Activated CD8-positive, alpha-beta memory T cell treated with anti-CD3 and anti-CD28 coated beads for 4 hours (primary cell): ENCODE measurements around the gene LRRC52.

Source experiments
- DNase-seq, 2 donors: peaks; one replicate each; pipeline ENCODE4 v3.0.0-alpha.2; 2020; ENCODE audit warnings: low read depth in 2 of 2

LRRC52 gene

GRCh38 chr1:165537356-165538109, 6.3 kb upstream of the LRRC52 start:
- no peak for DNase-seq

DNA sequence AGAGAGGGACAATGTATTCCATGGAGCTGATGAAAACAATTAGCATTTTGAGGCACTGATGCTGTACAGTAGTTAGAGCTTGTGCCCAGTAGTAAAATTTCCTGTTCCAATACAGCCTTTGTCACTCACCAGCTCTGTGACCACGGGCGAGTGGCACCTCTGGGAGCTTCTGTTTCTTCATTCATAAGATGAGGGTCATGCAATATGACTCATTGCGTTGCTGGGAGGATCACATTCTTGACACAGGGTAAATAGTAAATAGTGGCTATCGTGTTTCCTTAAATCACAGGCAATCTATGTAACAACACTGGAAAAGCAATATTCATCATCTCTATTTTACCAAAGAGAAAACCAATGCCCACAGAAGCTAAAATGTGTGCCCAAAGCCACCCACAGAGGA, 4.5 kb upstream of the LRRC52 start:
- no peak for DNase-seq

GRCh38 chr1:165539908-165540307, 3.9 kb upstream of the LRRC52 start:
- DNase-seq = no peak

DNA sequence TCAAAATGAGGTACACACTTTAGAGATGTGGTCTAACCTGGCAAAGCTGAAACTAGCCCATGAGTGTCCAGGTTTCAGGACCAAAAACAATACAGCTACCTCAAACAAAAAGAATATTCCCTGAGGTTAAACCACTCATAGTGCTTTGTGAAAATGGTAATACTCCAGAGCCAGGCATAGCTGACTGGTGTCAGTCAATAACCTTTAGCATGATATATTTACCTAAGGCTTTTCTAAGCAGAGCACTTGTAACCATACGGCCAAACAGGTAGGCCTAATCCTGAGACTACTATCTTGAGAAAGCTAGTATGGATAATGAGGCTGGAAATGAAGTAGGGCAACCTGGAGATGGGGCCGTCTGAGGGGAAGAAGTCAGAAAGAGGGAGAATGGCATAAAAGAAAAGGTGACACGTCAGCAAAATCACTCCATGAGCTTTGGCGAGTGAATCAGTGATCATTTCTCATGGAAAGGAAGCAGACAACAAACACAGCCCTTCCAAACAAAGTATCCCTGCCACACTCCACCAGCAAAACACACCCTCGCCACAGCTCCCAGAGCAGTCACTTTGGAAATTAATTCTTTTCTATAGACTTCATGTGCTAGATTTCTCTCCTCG, 1.7 kb upstream of the LRRC52 start:
- no peak for DNase-seq

DNA sequence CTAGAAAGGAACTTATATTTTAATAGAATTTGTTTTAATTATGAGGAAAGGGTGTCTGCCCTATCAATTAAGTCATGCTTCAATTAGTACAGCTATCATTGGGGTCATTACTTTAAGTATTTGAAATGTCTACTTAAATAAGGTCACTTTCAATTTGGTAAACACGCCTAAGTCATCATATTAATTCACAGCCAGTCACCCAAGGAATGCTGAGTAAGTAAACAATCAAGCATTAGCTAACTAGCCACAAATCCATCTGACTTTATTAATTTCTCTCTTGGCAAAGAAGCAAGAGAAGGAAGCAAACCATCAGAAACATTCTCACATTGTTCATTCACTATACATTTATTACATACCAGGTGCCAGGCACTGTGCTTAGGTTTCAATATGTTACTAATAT, 1.2 kb upstream of the LRRC52 start:
- no peak for DNase-seq

- no peak for DNase-seq
These were observed 1.2 kb downstream of the LRRC52 start for GRCh38 chr1:165544996-165545395.

GRCh38 chr1:165545974-165546373, 2.2 kb downstream of the LRRC52 start:
- no peak for DNase-seq

DNA sequence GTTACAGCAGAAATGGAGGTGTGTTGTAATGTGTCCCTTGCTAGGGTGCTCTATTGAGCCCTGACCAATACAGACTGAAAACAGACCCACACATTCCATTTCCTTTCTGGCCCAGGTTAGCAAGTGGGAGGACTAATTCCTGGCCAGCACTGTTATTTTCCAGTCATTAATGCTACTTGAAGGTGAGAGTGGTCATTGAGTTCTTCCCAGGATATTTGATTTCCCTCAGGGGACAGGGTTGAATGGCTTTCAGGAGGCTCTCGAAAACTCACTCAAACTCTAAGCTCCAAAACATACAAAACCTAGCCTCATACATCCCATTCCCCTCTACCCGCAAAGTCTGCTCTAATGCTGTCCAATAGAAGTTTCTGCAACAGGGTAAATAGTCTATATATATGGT, 6.2 kb downstream of the LRRC52 start:
- no peak for DNase-seq

DNA sequence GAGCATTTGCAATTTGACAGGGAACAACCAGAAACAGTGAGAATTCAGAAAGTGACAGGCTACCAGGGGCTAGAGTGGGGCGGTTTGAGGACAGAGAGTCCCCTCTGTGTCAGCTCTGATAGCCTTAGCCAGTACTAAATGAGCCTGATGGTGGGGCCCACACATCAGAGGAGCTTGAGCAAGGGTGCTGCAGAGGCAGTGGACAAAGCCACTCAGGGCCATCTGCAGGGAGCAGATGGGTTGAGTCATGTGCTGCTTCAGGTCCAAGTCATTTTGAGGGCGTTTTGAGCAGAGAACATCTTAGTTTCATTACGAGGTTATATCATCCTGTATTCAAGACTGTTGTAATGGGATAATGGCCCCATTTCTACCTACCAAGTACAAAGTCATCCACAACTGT, 7.7 kb downstream of the LRRC52 start:
- no peak for DNase-seq

DNA sequence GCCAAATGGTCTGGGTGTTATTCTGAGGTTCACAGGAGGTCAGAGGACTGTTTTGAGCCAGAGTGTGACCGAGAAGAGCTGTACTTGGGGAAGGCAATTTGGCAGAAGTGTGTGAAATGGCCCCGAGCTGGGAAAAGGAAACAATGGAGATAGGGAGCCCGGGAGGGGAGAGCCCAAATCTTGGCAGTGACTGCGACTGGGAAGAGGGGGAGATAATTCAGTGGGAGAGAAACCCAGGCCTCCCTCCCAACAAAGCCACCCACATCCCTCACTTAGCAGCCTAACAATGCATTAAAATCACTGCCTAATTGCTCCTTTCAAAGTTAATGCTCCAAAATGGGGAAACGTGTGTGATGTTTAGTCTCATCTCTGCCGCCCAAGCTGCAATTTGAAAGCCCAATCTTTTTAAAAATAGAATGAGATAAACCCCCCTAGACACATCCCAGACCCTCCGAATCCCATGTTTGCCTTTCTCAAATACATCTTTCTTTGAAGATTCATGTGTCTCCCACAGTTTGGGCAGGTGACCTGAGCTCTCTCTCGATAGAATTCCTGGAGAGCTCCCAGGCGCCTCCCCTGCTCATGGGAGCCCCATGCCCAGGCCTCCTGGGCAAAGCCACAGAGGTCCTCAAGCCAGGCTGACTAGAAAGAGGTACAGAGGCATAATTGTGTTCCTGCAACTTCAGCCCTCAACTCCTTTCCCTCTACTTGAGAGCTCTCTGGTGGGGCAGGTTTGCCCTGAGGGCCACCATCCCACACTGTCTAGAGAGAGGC, 17.3 kb downstream of the LRRC52 start:
- DNase-seq = no peak

- no peak for DNase-seq
These were observed 18.8 kb downstream of the LRRC52 start for GRCh38 chr1:165562571-165562970.

GRCh38 chr1:165563551-165563950, 19.8 kb downstream of the LRRC52 start:
- no peak for DNase-seq

DNA sequence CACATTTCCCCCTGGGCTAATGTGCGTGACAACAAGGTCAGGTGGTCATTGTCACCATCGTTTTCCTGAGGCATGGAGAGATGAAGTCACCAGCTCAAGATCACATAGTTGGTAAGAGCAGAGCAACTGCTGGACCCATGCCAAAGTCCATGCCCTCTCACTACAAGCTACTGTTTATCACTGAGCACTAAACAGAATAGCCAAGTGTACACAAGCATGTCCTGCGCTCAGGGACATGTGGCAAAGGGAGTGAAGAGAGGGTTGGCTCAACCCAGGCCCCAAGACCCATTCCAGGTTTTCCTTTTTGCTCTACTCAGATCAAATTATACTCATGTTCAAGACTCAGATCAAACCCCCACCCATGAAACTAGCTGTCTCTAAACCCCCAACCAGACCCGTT, 20.8 kb downstream of the LRRC52 start:
- no peak for DNase-seq

DNA sequence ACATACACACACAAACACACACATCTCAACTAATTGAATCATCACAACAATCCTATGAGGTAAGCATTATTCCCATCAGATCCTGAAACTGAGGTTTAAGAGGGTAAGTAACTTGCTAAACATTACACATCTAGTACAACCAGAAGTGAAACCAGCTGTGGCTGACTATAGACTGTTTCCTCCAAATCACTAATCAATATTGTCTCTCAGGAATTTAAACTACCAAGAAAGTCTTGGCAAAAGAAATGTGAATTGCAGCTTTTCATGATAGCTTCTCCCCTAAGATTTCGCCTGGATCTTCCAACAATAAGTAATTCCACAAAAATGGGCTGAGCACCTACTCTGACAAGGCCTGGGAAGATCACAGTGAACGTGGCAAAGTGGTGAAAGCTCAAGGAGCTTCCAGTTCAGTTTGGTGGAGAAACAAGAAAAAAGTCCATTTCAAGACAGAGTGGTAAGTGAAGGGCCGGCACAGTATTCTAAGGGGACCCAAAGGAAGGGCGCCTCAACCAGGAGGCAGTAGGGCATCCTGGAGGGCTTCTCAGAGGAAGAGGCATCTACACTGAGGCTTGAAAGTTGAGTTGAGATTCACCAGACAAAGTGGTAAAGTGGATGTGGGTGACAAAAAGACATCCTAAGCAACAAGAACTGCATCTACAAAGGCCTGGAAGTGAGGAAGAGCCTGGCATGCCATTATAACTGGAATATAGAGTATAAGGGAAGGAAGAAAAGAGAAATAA, 22.1 kb downstream of the LRRC52 start:
- no peak for DNase-seq

DNA sequence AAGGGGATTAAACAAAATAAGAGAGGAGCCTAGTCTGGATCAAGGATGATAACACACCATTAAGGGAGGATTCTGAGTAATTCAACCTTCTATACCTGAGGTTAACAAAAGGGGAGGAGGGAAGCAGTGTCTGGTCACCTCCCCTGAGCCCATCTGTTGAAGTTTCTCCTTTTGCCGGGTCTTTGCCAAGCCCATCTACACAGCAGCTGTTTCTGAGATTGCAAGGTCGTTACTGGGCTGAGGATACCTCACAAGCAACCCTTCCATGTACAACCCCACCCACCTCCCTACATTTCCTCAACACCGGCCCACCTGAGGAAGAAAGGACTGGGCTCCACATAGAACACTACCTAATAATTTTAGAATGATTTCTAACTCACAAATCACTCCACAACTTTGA, 26.3 kb downstream of the LRRC52 start:
- no peak for DNase-seq

DNA sequence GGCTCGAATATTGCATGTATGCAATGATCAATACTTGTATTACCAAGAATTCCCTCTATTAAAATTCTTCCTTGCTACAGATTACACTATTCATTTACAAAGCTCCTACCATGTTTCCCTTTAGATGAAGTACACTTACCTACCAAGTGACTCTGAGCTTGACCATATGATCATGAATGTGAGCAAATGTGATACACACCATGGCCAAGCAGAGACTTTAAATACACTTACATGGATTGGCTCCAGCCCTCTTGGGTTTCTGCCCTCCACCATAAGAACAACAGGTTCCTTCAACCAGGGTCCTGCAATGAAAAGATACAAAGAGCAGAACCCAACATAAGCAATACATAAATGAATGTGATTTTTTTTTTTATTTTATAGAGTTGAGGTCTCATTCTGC, 30.0 kb downstream of the LRRC52 start:
- DNase-seq = no peak

DNA sequence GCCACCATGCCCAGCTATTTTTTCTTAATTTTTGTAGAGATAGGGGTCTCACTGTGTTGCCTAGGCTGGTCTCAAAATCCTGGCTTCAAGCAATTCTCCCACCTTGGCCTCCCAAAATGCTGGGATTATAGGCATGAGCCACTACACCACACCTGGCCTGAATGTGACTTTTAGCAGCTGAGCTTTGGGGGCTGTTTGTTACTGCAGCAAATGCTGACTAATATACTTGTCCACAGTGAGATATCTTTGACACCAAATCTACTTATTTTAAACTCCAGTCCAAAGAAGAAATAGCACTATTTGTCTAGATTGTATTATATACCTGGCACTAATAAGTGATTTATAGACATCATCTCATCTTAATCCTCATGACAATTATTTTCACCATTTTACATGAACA, 30.5 kb downstream of the LRRC52 start:
- no peak for DNase-seq

DNA sequence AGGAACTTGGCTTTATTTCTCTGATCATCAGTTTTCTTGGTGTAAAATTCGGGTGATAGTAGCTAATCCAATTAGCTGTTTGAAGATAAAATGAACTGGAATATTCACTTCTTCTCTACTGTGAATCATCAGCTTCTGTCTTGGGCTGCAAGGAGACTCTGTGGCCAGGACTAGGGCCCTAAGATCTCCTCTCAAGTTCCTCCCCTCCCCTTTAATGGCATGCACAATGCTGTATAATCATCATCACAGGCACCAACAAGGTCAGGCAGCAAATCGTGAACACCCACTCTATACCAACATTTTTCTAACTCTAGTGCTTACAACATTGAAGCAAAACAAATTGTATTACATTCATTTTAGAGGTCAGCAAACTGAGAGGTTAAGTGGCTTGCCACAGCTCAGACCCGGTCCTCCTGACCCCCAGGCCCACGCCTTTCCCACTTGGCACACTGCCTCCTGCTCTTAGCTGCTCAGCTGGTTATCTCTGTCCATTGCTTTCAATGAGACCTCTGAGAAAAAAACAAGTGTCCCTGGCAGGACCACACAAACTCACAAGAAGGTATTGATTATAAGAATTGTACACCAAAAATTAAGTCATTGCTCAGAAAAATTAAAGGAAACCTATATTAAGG, 31.8 kb downstream of the LRRC52 start:
- no peak for DNase-seq

GRCh38 chr1:165576536-165576935, 32.7 kb downstream of the LRRC52 start:
- DNase-seq = no peak

GRCh38 chr1:165577707-165578106, 33.9 kb downstream of the LRRC52 start:
- DNase-seq = no peak

DNA sequence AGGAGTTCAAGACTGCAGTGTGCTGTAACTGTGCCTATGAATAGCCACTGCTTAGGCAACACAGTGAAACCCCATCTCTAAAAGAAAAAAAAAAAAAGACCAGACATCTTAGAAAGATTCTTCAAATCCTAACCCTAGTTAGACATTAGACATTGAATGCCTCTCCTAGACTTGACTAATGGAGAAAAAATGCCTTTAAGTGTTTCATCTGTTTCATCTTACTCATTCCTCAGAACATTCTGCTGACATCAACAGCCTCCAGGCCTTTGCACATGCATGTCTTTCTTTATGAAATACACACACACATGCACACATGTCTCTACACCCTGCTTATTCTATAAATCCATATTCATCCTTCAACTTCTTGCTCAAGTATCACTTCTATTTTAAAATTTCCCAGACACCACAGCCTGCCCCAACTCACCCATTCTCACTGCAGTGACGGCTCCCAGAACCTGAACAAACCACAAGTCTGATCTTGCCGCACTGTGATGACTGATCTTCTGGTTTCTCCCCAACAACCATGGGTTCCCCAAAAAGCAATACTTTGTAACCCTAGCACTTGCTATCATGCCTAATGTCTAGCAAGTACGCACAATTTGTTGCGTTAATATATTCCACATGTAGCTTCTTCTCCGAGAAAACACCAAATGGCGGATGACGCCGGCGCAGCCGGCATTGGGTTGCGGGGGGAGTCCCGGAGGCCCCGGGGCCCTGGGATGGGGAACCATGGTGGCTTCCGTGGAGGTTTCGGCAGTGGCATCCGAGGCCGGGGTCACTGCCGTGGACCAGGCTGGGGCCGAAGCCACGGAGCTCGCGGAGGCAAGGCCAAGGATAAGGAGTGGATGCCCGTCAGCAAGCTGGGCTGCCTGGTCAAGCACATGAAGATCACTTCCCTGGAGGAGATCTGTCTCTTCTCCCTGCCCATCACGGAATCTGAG, 37.4 kb downstream of the LRRC52 start:
- DNase-seq = no peak
